K562 (cell line): ENCODE results near the gene AGO1. TPM values are rescaled to one million over a fixed set of nuclear protein-coding genes. Genes with fewer than 3 reads are reported as not detected.

Experiments
- ATAC-seq: fragments of 200-7000 bp; cut with Tn5 transposase; 3 replicates; pipeline ENCODE4 v1.9.1; 2020; ENCODE audit warnings: moderate library complexity
- BruUV-seq: library from RNA; stranded (reverse); fragments of 400-500 nt; replicated peaks from 2 replicates; lab custom pipeline; 2021; lab: Mats Ljungman, UMichigan
- CTCF ChIA-PET: fragments of 300-600 bp; formaldehyde crosslinking; extraction: SDS; loops from one replicate; lab custom pipeline; 2021; ENCODE audit warnings: low intra/inter-chr PET ratio; lab: Yijun Ruan, JAX
- POLR2A ChIA-PET: fragments of 300-600, 350-650 bp; sonication (Branson Sonifier 250); formaldehyde crosslinking; extraction: SDS; loops from one replicate; lab custom pipeline; 2021; ENCODE audit warnings: antibody characterized with exemption, inconsistent platforms; lab: Yijun Ruan, JAX
- DNase-seq, 4 experiments: peaks; one replicate each; pipeline versions ENCODE4 v3.0.0 to v3.0.0-alpha.2; 2011 to 2018; ENCODE audit warnings: low spot score in 3 of 4, mixed read lengths in 3 of 4; ENCODE audit errors: extremely low read depth in 1 of 4
- FAIRE-seq: peaks from 2 replicates; lab custom pipeline; 2011; peaks lifted over from hg19 to GRCh38; lab: Jason Lieb, UNC
- H2AFZ ChIP-seq: 2 replicates; pipeline ENCODE4 v1.6.0; 2011; ENCODE audit warnings: low read depth, low read length, control low read depth, inconsistent platforms
- H3K27ac ChIP-seq: fragments of 200-600 bp; 3 replicates; pipeline ENCODE4 v1.8.0; 2011; ENCODE audit warnings: low read depth, mild to moderate bottlenecking, control low read depth, inconsistent platforms, low read length, moderate library complexity, mixed read lengths; ENCODE audit errors: extremely low read depth
- H3K27me3 ChIP-seq, 2 experiments: fragments of 300-600 bp in 1 of 2; 2 replicates in 1 of 2; 3 replicates in 1 of 2; pipeline versions ENCODE4 v1.6.0 to v1.8.0; 2011; ENCODE audit warnings: inconsistent platforms in 2 of 2, low read length in 2 of 2, mild to moderate bottlenecking in 1 of 2, mixed read lengths in 1 of 2, moderate library complexity in 1 of 2; ENCODE audit not compliant: control insufficient read depth in 2 of 2, insufficient read depth in 2 of 2
- H3K36me3 ChIP-seq: fragments of 300-600 bp; 3 replicates; pipeline ENCODE4 v1.8.0; 2011; ENCODE audit warnings: mild to moderate bottlenecking, low read length, inconsistent platforms; ENCODE audit not compliant: control insufficient read depth, insufficient read depth
- H3K4me1 ChIP-seq, 2 experiments: fragments of 200-600 bp in 1 of 2; replicated peaks in 1 of 2; 2 replicates in 1 of 2; 3 replicates in 1 of 2; pipeline versions ENCODE4 v1.5.1 to v1.8.0; 2011; ENCODE audit warnings: inconsistent platforms in 2 of 2, low read length in 2 of 2, mild to moderate bottlenecking in 1 of 2, mixed read lengths in 1 of 2, moderate library complexity in 1 of 2; ENCODE audit not compliant: control insufficient read depth in 2 of 2, insufficient read depth in 2 of 2
- H3K4me2 ChIP-seq: 2 replicates; pipeline ENCODE4 v1.6.1; 2011; ENCODE audit warnings: low read length, control low read depth, inconsistent platforms, mixed read lengths; ENCODE audit not compliant: insufficient read depth
- H3K4me3 ChIP-seq: fragments of 200-600 bp; sonication (generic), shearing (Covaris generic); 2 replicates; pipeline ENCODE4 v1.5.1; 2016; ENCODE audit warnings: control low read depth, inconsistent platforms
- H3K79me2 ChIP-seq: fragments of 200-600 bp; 3 replicates; pipeline ENCODE4 v1.8.0; 2011; ENCODE audit warnings: low read length, inconsistent platforms; ENCODE audit not compliant: control insufficient read depth, insufficient read depth
- H3K9ac ChIP-seq, 2 experiments: 2 replicates each; pipeline versions ENCODE4 v1.6.0 to v1.6.1; 2011; ENCODE audit warnings: low read depth in 2 of 2, low read length in 2 of 2, control low read depth in 1 of 2, inconsistent platforms in 1 of 2, mild to moderate bottlenecking in 1 of 2, mixed read lengths in 1 of 2; ENCODE audit not compliant: insufficient read depth in 1 of 2
- H3K9me1 ChIP-seq: one replicate; pipeline ENCODE4 v1.6.0; 2011; ENCODE audit warnings: inconsistent platforms, mild to moderate bottlenecking, low read length, moderate library complexity; ENCODE audit not compliant: control insufficient read depth, insufficient read depth
- H3K9me3 ChIP-seq: replicated peaks from 2 replicates; pipeline ENCODE4 v1.5.1; 2011; ENCODE audit warnings: low read depth, low read length, inconsistent platforms; ENCODE audit not compliant: control insufficient read depth, insufficient read depth
- H4K20me1 ChIP-seq: replicated peaks from 2 replicates; pipeline ENCODE4 v1.6.1; 2011; ENCODE audit warnings: low read length, inconsistent platforms, mixed read lengths; ENCODE audit not compliant: control insufficient read depth, insufficient read depth
- ARID1B ChIP-seq: fragments of 450-650 bp; IDR thresholded peaks from 2 replicates; pipeline ENCODE4 v1.6.1; 2016; ENCODE audit warnings: antibody characterized with exemption, mild to moderate bottlenecking, inconsistent platforms
- BMI1 ChIP-seq: fragments of 150-350 bp; IDR thresholded peaks from 2 replicates; pipeline ENCODE4 v1.6.1; 2014; ENCODE audit warnings: low read length
- CC2D1A ChIP-seq: fragments of 450-650 bp; IDR thresholded peaks from 2 replicates; pipeline ENCODE4 v1.6.1; 2017; ENCODE audit warnings: mild to moderate bottlenecking
- DMBX1 ChIP-seq: fragments of 250-450 bp; sonication (Bioruptor Pico); IDR thresholded peaks from 2 replicates; pipeline ENCODE4 v1.8.0; 2022; ENCODE audit warnings: inconsistent platforms, mild to moderate bottlenecking, moderate library complexity, borderline replicate concordance
- MLLT1 ChIP-seq, 2 experiments: fragments of 450-650 bp; IDR thresholded peaks; 2 replicates each; pipeline ENCODE4 v1.6.1; 2016
- NFE2L1 ChIP-seq: fragments of 450-650 bp; IDR thresholded peaks from 2 replicates; pipeline ENCODE4 v1.6.1; 2016; ENCODE audit warnings: missing genetic modification characterization, low read depth, mild to moderate bottlenecking, missing compliant biosample characterization, moderate library complexity, borderline replicate concordance
- RBM17 ChIP-seq: fragments of 200-400 bp; formaldehyde crosslinking; IDR thresholded peaks from 2 replicates; pipeline ENCODE4 v1.6.1; 2017; ENCODE audit warnings: low read depth, mild to moderate bottlenecking, low read length, borderline replicate concordance
- RHOXF2B ChIP-seq: fragments of 250-450 bp; sonication (Bioruptor Pico); conservative IDR thresholded peaks from 2 replicates; pipeline ENCODE4 v1.5.1; 2021
- SAFB ChIP-seq: fragments of 200-400 bp; formaldehyde crosslinking; IDR thresholded peaks from 2 replicates; pipeline ENCODE4 v1.6.1; 2017; ENCODE audit warnings: low read depth, low read length, borderline replicate concordance
- ZBTB9 ChIP-seq: fragments of 450-650 bp; formaldehyde crosslinking; IDR thresholded peaks from 2 replicates; pipeline ENCODE4 v1.4.0; 2020; ENCODE audit warnings: mild to moderate bottlenecking, moderate library complexity
- ZNF140 ChIP-seq: fragments of 250-450 bp; sonication (Bioruptor Pico); IDR thresholded peaks from 2 replicates; pipeline ENCODE4 v1.8.0; 2021; ENCODE audit warnings: moderate library complexity, mild to moderate bottlenecking, inconsistent platforms
- ZNF449 ChIP-seq: fragments of 250-450 bp; sonication (Bioruptor Pico); IDR thresholded peaks from 2 replicates; pipeline ENCODE4 v1.8.0; 2022; ENCODE audit warnings: moderate library complexity, mild to moderate bottlenecking, inconsistent platforms
- ZSCAN32 ChIP-seq: fragments of 450-650 bp; formaldehyde crosslinking; IDR thresholded peaks from 2 replicates; pipeline ENCODE4 v1.4.0; 2020; ENCODE audit warnings: mild to moderate bottlenecking, moderate library complexity
- WGBS: fragments of 100-300 bp; shearing (Covaris generic); methylation state at CpG from one replicate; pipeline ENCODE4 v1.1.6; 2016; ENCODE audit warnings: low coverage, mixed read lengths; ENCODE audit not compliant: insufficient coverage; ENCODE audit errors: missing lambda C conversion rate; 5-methylcytosine and 5-hydroxymethylcytosine counted together
- in situ Hi-C: fragments of 300-500 bp; cut with MboI; formaldehyde crosslinking; loops from 4 replicates; pipeline ENCODE4 v1.15.0; 2018; ENCODE audit warnings: inconsistent platforms, mixed read lengths
- intact Hi-C: fragments of 100-400 bp; cut with micrococcal nuclease; formaldehyde crosslinking; loops from 2 replicates; pipeline ENCODE4 v1.14.2; 2022
- polyA plus RNA-seq, 8 experiments: library from polyadenylated mRNA; depleted of rRNA in 4 of 8; stranded (reverse) in 5 of 8; unstranded in 3 of 8; fragments of >200 nt; fragmentation: Nextera tagmentation in 2 of 8; fragmentation: Illumina TruSeq in 1 of 8; extraction: Ambion mirVana in 2 of 8; extraction: Trizol in 1 of 8; gene quantifications; 2 replicates each; pipeline versions ENCODE4 v1.2.1 to v1.2.3, GENCODE V29; 2011 to 2014; ENCODE audit warnings: inconsistent platforms in 1 of 8, missing spikeins in 1 of 8
- total RNA-seq, 7 experiments: library from RNA; depleted of rRNA in 6 of 7; stranded (reverse); fragments of >200 nt in 6 of 7; fragmentation: Illumina TruSeq in 2 of 7; extraction: Trizol in 2 of 7; gene quantifications; 2 replicates each; pipeline versions ENCODE4 v1.2.1 to v1.2.3, GENCODE V29; 2011 to 2021; ENCODE audit warnings: low replicate concordance in 1 of 7

Gene AGO1
- total and polyA plus RNA-seq, 9 of the 15 experiments (the other 6 are each of a cell fraction or from before 2014, with no cell fraction given), result 7.3 to 64.2 (median 26.0) TPM

GRCh38 chr1:35864813-35865212, 18.2 kb upstream of the AGO1 start:
- ChIA-PET CTCF (no interaction called here), POLR2A (no interaction called here)
- no peak for DNase-seq
- peak overlapping the region; percentile 46 for H2AFZ ChIP-seq
- 67% methylated on average over 5 of the region's 5 CpGs for WGBS
- H3K4me2 ChIP-seq, result no peak overlapping the region
- in situ Hi-C loops, result no loop called here
- peaks cover 0 to 6% of the 10 kb centered on the region in 2 experiments; a peak in 1 of 5 replicates for H3K4me1 ChIP-seq
- no peaks in the 10 kb centered on the region for H4K20me1 ChIP-seq
- H3K79me2 ChIP-seq, result peaks cover 3% of the 10 kb centered on the region; the same call in 2 of the 3 replicates
- no peak overlapping the region for H3K4me3 ChIP-seq
- H3K9me3 ChIP-seq, result no peaks in the 10 kb centered on the region
- no peak for ATAC-seq
- H3K9me1 ChIP-seq, result no peaks in the 10 kb centered on the region
- H3K9ac ChIP-seq, result no peak overlapping the region
- no peak overlapping the region for H3K27ac ChIP-seq
- H3K36me3 ChIP-seq, result no peaks in the 10 kb centered on the region
- TF ChIP-seq ARID1B (no peak), RBM17 (no peak), DMBX1 (CRISPR knock-in tag) (no peak), ZNF140 (no peak)
- BruUV-seq, result no TSS peak
- intact Hi-C loops, result loop anchor here (5.0 kb wide), 1 partner anchor 67 kb away; the partner anchor contains the start of gene AGO3
- H3K27me3 ChIP-seq, result no peaks in the 10 kb centered on the region
- no peak for FAIRE-seq

GRCh38 chr1:35866991-35867390, 16.0 kb upstream of the AGO1 start:
- FAIRE-seq, result no peak
- no peak overlapping the region for H3K9ac ChIP-seq
- H3K27me3 ChIP-seq, result no peaks in the 10 kb centered on the region
- peaks cover 24% of the 10 kb centered on the region for H3K79me2 ChIP-seq
- H3K9me1 ChIP-seq, result no peaks in the 10 kb centered on the region
- WGBS, result 38% methylated on average over 3 of the region's 3 CpGs
- POLR2A ChIA-PET, result interaction anchor here (0.5 to 0.8 kb wide), 3 partner anchors 166 to 419 kb away, joined by 3 read pairs; no protein-coding TSS in a partner anchor
- CTCF ChIA-PET, result no interaction called here
- intact Hi-C loops, result no loop called here
- no peaks in the 10 kb centered on the region for H3K36me3 ChIP-seq
- BruUV-seq, result no TSS peak
- no peak overlapping the region for H3K4me2 ChIP-seq
- H4K20me1 ChIP-seq, result no peaks in the 10 kb centered on the region
- H3K4me1 ChIP-seq, result peaks cover 0 to 6% of the 10 kb centered on the region in 2 experiments; a peak in 1 of 5 replicates
- peak overlapping the region; percentile 73 for H2AFZ ChIP-seq
- H3K4me3 ChIP-seq, result no peak overlapping the region
- in situ Hi-C loops, result no loop called here
- DNase-seq, result no peak
- H3K9me3 ChIP-seq, result no peaks in the 10 kb centered on the region
- H3K27ac ChIP-seq, result no peak overlapping the region
- ATAC-seq, result no peak
- TF ChIP-seq ZBTB9 (CRISPR knock-in tag) (no peak), ZNF449 (no peak), RHOXF2B (CRISPR knock-in tag) (no peak), NFE2L1 (tag) (no peak), CC2D1A (no peak), MLLT1 (IDR thresholded peaks at IDR 0.05) (no peak), BMI1 (no peak), ZSCAN32 (CRISPR knock-in tag) (no peak), SAFB (no peak)
